WTC11 (cell line): Measurements from ENCODE around the gene LASP1NB.

Experiments used
- ATAC-seq: fragments of 200-7000 bp; cut with Tn5 transposase; 2 replicates; pipeline ENCODE4 v1.10.0; 2021; ENCODE audit warnings: mild to moderate bottlenecking, moderate library complexity
- CTCF ChIA-PET: fragments of 300-600 bp; sonication (Branson Sonifier 250); formaldehyde crosslinking; loops from one replicate; lab custom pipeline; 2021; ENCODE audit warnings: antibody characterized with exemption; lab: Charles Lee
- POLR2A ChIA-PET: fragments of 350-600 bp; sonication (Branson Sonifier 250); formaldehyde crosslinking; loops from one replicate; lab custom pipeline; 2021; ENCODE audit warnings: antibody characterized with exemption; lab: Charles Lee
- DNase-seq: peaks from one replicate; pipeline ENCODE4 v3.0.0; 2021; ENCODE audit warnings: low spot score
- H3K27ac Mint-ChIP-seq: 2 replicates; pipeline ENCODE4 v1.8.0; 2021; ENCODE audit warnings: mixed read lengths
- H3K27me3 Mint-ChIP-seq: 2 replicates; pipeline ENCODE4 v1.8.0; 2021; ENCODE audit warnings: low read depth, mild to moderate bottlenecking, moderate library complexity, mixed read lengths
- H3K36me3 Mint-ChIP-seq: 2 replicates; pipeline ENCODE4 v1.8.0; 2021; ENCODE audit warnings: mixed read lengths
- H3K4me1 Mint-ChIP-seq: 2 replicates; pipeline ENCODE4 v1.8.0; 2022; ENCODE audit warnings: mixed read lengths
- H3K4me3 Mint-ChIP-seq: 2 replicates; pipeline ENCODE4 v1.8.0; 2021; ENCODE audit warnings: mild to moderate bottlenecking, moderate library complexity, mixed read lengths
- H3K9me3 Mint-ChIP-seq: 2 replicates; pipeline ENCODE4 v1.8.0; 2021; ENCODE audit warnings: mixed read lengths
- ARID4B ChIP-seq: sonication (generic); formaldehyde crosslinking; IDR thresholded peaks from 2 replicates; pipeline ENCODE4 v1.8.0; 2023; ENCODE audit warnings: missing genetic modification reagents, mild to moderate bottlenecking, borderline replicate concordance
- ATF6 ChIP-seq: sonication (generic); formaldehyde crosslinking; IDR thresholded peaks from 2 replicates; pipeline ENCODE4 v1.8.1; 2023; ENCODE audit warnings: mild to moderate bottlenecking, missing genetic modification reagents
- ERG ChIP-seq: fragments of 250-450 bp; sonication (Bioruptor Pico); IDR thresholded peaks from 2 replicates; pipeline ENCODE4 v1.8.0; 2021; ENCODE audit warnings: mild to moderate bottlenecking
- ESRRA ChIP-seq: sonication (generic); formaldehyde crosslinking; IDR thresholded peaks from 2 replicates; pipeline ENCODE4 v1.8.1; 2022; ENCODE audit warnings: mild to moderate bottlenecking, missing genetic modification reagents, borderline replicate concordance
- FOXP1 ChIP-seq: sonication (generic); formaldehyde crosslinking; IDR thresholded peaks from 2 replicates; pipeline ENCODE4 v1.8.0; 2022; ENCODE audit warnings: missing genetic modification reagents, mild to moderate bottlenecking, moderate library complexity, borderline replicate concordance
- GTF2I ChIP-seq: fragments of 250-450 bp; sonication (Bioruptor Pico); conservative IDR thresholded peaks from 2 replicates; pipeline ENCODE4 v1.4.0; 2021; ENCODE audit warnings: mild to moderate bottlenecking
- JUN ChIP-seq: sonication (generic); formaldehyde crosslinking; IDR thresholded peaks from 2 replicates; pipeline ENCODE4 v1.8.0; 2023; ENCODE audit warnings: mild to moderate bottlenecking, missing genetic modification reagents
- MLX ChIP-seq: sonication (generic); formaldehyde crosslinking; IDR thresholded peaks from 2 replicates; pipeline ENCODE4 v1.8.1; 2023; ENCODE audit warnings: mild to moderate bottlenecking, missing genetic modification reagents, moderate library complexity
- MXD4 ChIP-seq: fragments of 250-450 bp; sonication (Bioruptor Pico); IDR thresholded peaks from 2 replicates; pipeline ENCODE4 v1.8.0; 2021; ENCODE audit warnings: mild to moderate bottlenecking, moderate library complexity, borderline replicate concordance
- NFATC4 ChIP-seq: fragments of 250-450 bp; sonication (Bioruptor Pico); IDR thresholded peaks from 2 replicates; pipeline ENCODE4 v1.9.0; 2021; ENCODE audit warnings: mild to moderate bottlenecking
- NFYB ChIP-seq: sonication (generic); formaldehyde crosslinking; conservative IDR thresholded peaks from 2 replicates; pipeline ENCODE4 v1.8.0; 2022; ENCODE audit warnings: low read depth, missing genetic modification reagents
- NR3C1 ChIP-seq: sonication (generic); formaldehyde crosslinking; conservative IDR thresholded peaks from 2 replicates; pipeline ENCODE4 v1.8.1; 2023; ENCODE audit warnings: low read depth, mild to moderate bottlenecking, missing genetic modification reagents
- PREB ChIP-seq: sonication (generic); formaldehyde crosslinking; IDR thresholded peaks from 2 replicates; pipeline ENCODE4 v1.8.1; 2022; ENCODE audit warnings: mild to moderate bottlenecking, missing genetic modification reagents, moderate library complexity, borderline replicate concordance
- SP1 ChIP-seq: sonication (generic); formaldehyde crosslinking; conservative IDR thresholded peaks from 2 replicates; pipeline ENCODE4 v1.8.1; 2022; ENCODE audit warnings: missing genetic modification reagents
- ZNF121 ChIP-seq: sonication (generic); formaldehyde crosslinking; IDR thresholded peaks from 2 replicates; pipeline ENCODE4 v1.8.0; 2023; ENCODE audit warnings: missing genetic modification reagents
- ZNF219 ChIP-seq: sonication (generic); formaldehyde crosslinking; IDR thresholded peaks from 2 replicates; pipeline ENCODE4 v1.8.0; 2023; ENCODE audit warnings: missing genetic modification reagents, mild to moderate bottlenecking, borderline replicate concordance
- ZNF671 ChIP-seq: fragments of 250-450 bp; sonication (Bioruptor Pico); IDR thresholded peaks from 2 replicates; pipeline ENCODE4 v1.8.0; 2021; ENCODE audit warnings: mild to moderate bottlenecking

The LASP1NB gene

GRCh38 chr17:38925263-38925995 lies at the start of gene LASP1NB:
TSS of gene LASP1NB (plus strand) at chr17:38925614.
- peak within 1 kb of the TSS; percentile 63; the same call in 1 of the 2 replicates for H3K27ac Mint-ChIP-seq
- CTCF ChIA-PET: interaction anchor here (0.6 to 4.1 kb wide), 29 partner anchors 8 to 269 kb away, joined by 3 to 28 read pairs (median 5); partner anchors contain the start of genes FBXO47, LASP1, PLXDC1 and RPL23
- DNase-seq (peak; percentile 71), ATAC-seq (peak; percentile 77)
- no peaks in the 10 kb centered on the region for H3K9me3 Mint-ChIP-seq
- peaks cover 35% of the 10 kb centered on the region for H3K4me1 Mint-ChIP-seq
- TF ChIP-seq ZNF671 (CRISPR knock-in tag) (no peak), ESRRA (CRISPR knock-in tag) (no peak), ARID4B (CRISPR knock-in tag) (no peak), PREB (no peak), ZNF121 (no peak), NFATC4 (no peak), MLX (CRISPR knock-in tag) (no peak), FOXP1 (CRISPR knock-in tag) (0 out of 2 replicates have a peak, but pooled peaks have one; percentile 38), ZNF219 (CRISPR knock-in tag) (no peak), GTF2I (no peak), ERG (CRISPR knock-in tag) (no peak), NFYB (CRISPR knock-in tag) (peak; percentile 79), MXD4 (CRISPR knock-in tag) (no peak), JUN (CRISPR knock-in tag) (no peak), SP1 (CRISPR knock-in tag) (0 out of 2 replicates have a peak, but pooled peaks have one; percentile 5), NR3C1 (CRISPR knock-in tag) (no peak), ATF6 (CRISPR knock-in tag) (no peak)
- TF ChIP-seq, all 79 proteins: peak for 3
- POLR2A ChIA-PET: interaction anchor here (0.6 to 1.5 kb wide), 5 partner anchors 32 to 202 kb away, joined by 3 to 8 read pairs (median 3); partner anchors contain the start of genes LASP1 and RPL23
- Mint-ChIP-seq H3K27me3 (no peaks in the 10 kb centered on the region; the same call in 1 of the 2 replicates), H3K4me3 (peak within 1 kb of the TSS; percentile 55), H3K36me3 (0 out of 2 replicates have a peak, but pooled peaks cover under 1% of the 10 kb centered on the region)
